ENCODE results near the gene NMT1. TPM values are rescaled to one million over a fixed set of nuclear protein-coding genes. Genes with fewer than 3 reads are reported as not detected.
A peak's percentile ranks its signal among the peaks of the same experiment; 100 is the strongest.

NMT1 gene
- total RNA-seq, 4 donors from 2014 or later: 16.1 to 83.8 (median 43.4) TPM

DNA sequence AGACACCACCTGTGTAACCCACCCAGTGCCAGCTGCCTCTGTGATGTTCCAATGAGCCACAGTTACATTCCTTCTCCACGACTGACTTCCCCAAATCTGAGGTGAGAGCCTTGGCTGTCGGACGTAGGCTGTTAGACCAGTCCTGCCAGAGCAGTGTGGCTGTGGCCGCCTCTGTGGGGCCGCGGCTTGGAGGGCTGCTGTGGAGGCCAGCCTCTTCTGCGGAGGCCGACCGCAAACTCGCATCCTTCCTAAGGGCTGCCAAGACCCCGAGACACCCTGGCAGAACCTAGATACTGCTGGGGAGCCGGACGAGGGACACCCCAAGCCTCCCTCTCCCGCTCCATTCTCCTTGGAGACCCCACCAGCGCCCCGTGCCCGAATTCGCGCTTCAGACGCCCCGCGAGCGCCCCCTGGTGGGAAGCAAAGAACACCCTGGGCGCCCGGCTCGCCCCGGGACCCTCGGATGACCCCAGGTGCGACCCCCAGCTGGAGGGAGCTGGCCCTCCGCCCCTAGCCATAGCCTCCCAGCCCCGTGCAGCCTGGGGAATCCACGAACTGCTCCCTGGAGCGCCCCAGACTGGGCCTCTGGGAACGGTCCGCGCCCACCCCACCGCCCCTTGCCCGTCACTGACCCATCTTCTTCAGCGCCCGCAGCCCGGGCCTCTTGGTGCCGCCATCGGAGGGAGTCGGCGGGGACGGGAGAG is 70.7 kb downstream of the NMT1 start:
- Histone ChIP-seq H3K27me3 (no peaks in the 10 kb centered on the region), H3K9me3 (no peaks in the 10 kb centered on the region), H3K27ac (peak overlapping the region; percentile 99 to 100 (median 99)), H3K4me1 (peaks cover 37 to 73% (median 58%) of the 10 kb centered on the region in 4 donors), H3K36me3 (no peaks in the 10 kb centered on the region), H3K4me3 (peak overlapping the region; percentile 78 to 96 (median 88))
- in situ Hi-C loops (cut with MboI; ENCODE audit: low pct_ligation_motif_present in 1 of 4, low pct_unique_long_range_greater_than_20kb in 1 of 4, low sequenced_read_pairs in 3 of 4) (loop anchor here in 1 of 4 donors (10.0 kb wide), 1 partner anchor 63 kb away; no protein-coding TSS in a partner anchor), intact Hi-C loops (cut with DNase I; ENCODE audit: low total_unique reads) (loop anchor here (5.0 to 10.0 kb wide), 2 partner anchors 34 to 357 kb away; no protein-coding TSS in a partner anchor)
- TF ChIP-seq CTCF (IDR thresholded peaks at IDR 0.05) (peak; percentile 94 to 98 (median 97)), EP300 (IDR thresholded peaks at IDR 0.05; ENCODE audit: low read depth) (no peak)
- 8% methylated on average over 43 of the region's 46 CpGs; no CpG with 5 or more reads in 1 of the 2 donors for WGBS, 2 donors (ENCODE audit: low coverage in 1 of 2)
- DNase-seq: peak; percentile 68

- Histone ChIP-seq H3K27ac (peak within 1 kb of the TSS; percentile 99 to 100 (median 99)), H3K9me3 (no peaks in the 10 kb centered on the region), H3K4me1 (peaks cover 41 to 73% (median 58%) of the 10 kb centered on the region in 4 donors), H3K36me3 (no peaks in the 10 kb centered on the region), H3K4me3 (peak within 1 kb of the TSS; percentile 86 to 96 (median 88)), H3K27me3 (no peaks in the 10 kb centered on the region)
- 0% methylated on average over 6 of the region's 36 CpGs; no CpG with 5 or more reads in 1 of the 2 donors for WGBS, 2 donors (ENCODE audit: low coverage in 1 of 2)
- in situ Hi-C loops (cut with MboI; ENCODE audit: low pct_ligation_motif_present in 1 of 4, low pct_unique_long_range_greater_than_20kb in 1 of 4, low sequenced_read_pairs in 3 of 4): loop anchor here in 1 of 4 donors (10.0 kb wide), 1 partner anchor 63 kb away; no protein-coding TSS in a partner anchor
- no peak for TF ChIP-seq POLR2AphosphoS5 (IDR thresholded peaks at IDR 0.05)
- TF ChIP-seq CTCF (IDR thresholded peaks at IDR 0.05): no peak
- TF ChIP-seq POLR2A (IDR thresholded peaks at IDR 0.05): no peak
- no peak for TF ChIP-seq EP300 (IDR thresholded peaks at IDR 0.05; ENCODE audit: low read depth)
- no peak for DNase-seq
- intact Hi-C loops (cut with DNase I; ENCODE audit: low total_unique reads): loop anchor here (5.0 to 10.0 kb wide), 2 partner anchors 35 to 357 kb away; no protein-coding TSS in a partner anchor
Measured at GRCh38 chr17:45132320-45132571, 71.1 kb downstream of the NMT1 start, which contains the start of gene PLCD3. PLCD3 (minus strand) TSS chr17:45132515; CDS start chr17:45132410, 105 bp downstream.

DNA sequence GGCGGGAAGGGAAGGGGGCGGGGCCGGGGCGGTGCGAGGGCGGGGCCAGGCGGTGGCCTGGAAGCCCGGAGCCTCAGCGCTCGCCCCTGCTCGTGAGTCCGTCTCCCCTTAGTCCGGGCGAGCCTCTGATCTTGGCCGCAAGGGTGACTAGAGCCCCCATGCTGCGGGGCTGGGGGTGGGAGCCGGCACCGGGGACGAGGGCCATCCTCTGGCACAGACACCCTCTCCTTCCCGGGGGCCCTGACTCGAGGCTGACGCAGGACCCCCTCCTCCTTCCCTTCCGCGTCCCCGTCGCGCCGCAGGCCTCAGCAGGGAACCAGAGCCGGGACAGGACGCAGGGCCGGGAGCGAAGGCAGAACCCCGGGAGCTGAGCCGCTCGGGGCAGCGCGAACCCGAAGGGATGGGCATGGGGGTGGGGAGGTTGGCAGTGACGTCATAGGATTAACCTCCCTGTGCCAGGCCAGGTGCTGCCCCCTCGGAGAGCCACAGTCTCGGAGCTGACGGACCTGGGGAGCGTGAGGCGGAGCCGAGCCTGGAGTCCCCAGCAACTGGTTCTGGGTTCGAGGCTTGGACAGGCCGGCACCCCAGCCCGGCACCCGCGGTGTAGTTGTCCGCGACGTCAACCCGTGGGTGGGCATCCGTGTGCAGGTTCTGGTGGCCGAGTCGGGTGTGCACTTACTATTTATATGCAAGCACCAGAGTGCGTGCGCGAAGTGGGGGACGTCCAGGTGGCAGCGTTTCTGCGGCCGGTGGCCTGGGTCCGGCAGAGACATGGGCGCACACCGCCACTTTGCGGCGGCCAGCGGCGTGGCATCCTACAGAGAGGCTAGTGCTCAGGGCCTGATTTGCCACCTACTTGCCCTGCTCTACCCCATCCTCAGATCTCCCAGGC is 71.7 kb downstream of the NMT1 start:
- DNase-seq: peak; percentile 89
- Histone ChIP-seq H3K4me3 (peak overlapping the region; percentile 86 to 96 (median 88)), H3K27me3 (no peaks in the 10 kb centered on the region), H3K4me1 (peaks cover 36 to 73% (median 58%) of the 10 kb centered on the region in 4 donors), H3K27ac (peak overlapping the region; percentile 99 to 100 (median 99)), H3K9me3 (no peaks in the 10 kb centered on the region), H3K36me3 (no peaks in the 10 kb centered on the region)
- TF ChIP-seq POLR2AphosphoS5 (IDR thresholded peaks at IDR 0.05) (peak; percentile 79 to 89 (median 88)), CTCF (IDR thresholded peaks at IDR 0.05) (peak; percentile 78 to 96 (median 84)), POLR2A (IDR thresholded peaks at IDR 0.05) (peak; percentile 71), EP300 (IDR thresholded peaks at IDR 0.05; ENCODE audit: low read depth) (no peak)
- in situ Hi-C loops (cut with MboI; ENCODE audit: low pct_ligation_motif_present in 1 of 4, low pct_unique_long_range_greater_than_20kb in 1 of 4, low sequenced_read_pairs in 3 of 4) (loop anchor here in 1 of 4 donors (10.0 kb wide), 1 partner anchor 62 kb away; no protein-coding TSS in a partner anchor), intact Hi-C loops (cut with DNase I; ENCODE audit: low total_unique reads) (loop anchor here (5.0 to 10.0 kb wide), 2 partner anchors 36 to 358 kb away; no protein-coding TSS in a partner anchor)
- 0 to 1% methylated on average over 4 to 43 of the region's 71 CpGs for WGBS, 2 donors (ENCODE audit: low coverage in 1 of 2)
